Right hindlimb (tissue), 1 donor: ENCODE measurements around the gene SORCS2.
"Not testable (repeated sequence)": the region's sequence is repeated elsewhere in the genome, so short reads cannot be mapped to it uniquely, and the experiment has no call there.

ENCODE experiments used
- DNase-seq: peaks from one replicate; pipeline ENCODE4 v3.0.0-alpha.2; 2018

SORCS2 gene

DNA sequence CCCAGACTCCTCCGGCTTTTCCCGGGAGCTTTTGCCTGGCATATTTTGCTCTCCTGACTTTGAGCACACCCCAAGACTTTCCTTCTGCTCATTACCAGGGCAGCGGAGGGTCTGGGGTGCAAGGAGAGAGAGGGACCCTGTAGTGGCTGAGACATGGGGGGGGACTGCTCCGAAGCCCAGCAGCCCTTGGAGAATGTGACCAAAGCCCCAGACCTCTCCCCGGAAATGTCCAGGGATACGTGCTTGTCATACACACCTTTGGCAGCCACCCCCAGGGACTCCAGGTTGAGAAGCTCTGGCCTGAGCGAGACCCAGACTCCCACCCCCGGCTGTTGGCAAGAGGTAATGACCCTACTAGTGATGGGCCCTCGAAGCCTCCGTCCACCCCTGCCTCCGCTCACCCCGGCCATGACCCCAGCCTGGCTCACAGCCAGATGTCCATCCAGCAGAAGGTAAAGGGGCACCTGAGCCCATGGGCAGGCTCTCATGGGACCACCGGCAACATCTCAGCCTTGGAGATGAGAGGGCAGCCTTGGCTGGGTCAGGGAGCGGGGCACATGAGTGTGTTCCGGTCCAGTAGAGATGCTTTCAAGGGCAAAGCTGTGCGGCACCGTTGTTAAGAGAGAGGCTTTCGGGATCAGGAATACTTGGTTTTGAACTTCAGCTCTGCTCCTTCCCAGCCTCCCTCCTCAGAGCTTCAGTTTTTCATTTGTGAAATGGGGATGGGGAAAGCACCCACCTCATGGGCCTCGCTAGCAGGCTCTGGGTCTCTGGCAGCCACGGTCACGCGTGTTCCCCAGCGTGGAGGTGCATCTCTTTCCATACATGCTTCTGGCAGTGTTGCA is 240.4 kb downstream of the SORCS2 start:
- DNase-seq, result no peak

DNA sequence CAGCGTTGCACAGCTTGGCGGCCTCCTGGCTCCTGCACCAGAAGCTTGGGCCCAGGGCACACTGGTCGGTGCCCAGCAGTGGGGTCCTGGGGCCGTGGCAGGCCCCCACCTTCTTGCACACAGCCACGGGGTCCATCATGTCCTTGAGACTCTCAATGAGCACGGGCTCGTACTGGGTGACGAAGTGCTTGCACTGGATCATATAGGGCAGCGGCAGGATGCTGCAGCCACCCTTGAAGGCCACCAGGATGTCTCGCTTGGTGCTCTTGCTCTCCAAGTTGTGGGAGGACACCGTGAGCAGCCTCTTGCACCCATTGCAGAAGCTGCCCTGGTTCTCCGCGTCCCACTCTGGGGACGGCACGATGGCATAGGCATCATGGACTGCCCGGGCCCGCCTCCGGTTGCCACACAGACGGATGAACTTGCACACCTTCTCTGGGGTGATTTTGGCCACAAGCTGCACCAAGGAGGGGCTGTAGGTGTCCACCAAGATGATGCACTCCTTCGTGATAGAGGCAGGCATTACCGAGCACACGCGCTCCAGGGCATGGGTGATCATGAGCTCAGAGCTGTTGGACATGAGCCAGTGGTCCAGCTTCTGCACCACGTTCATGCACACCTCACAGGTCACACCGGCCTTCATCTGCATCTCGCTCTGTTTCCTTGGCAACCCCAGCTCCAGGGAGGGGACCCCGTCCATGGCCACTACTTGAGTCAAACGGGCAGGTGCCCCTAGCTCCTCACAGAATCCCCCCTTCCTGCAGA is 241.2 kb downstream of the SORCS2 start:
- no peak for DNase-seq

DNA sequence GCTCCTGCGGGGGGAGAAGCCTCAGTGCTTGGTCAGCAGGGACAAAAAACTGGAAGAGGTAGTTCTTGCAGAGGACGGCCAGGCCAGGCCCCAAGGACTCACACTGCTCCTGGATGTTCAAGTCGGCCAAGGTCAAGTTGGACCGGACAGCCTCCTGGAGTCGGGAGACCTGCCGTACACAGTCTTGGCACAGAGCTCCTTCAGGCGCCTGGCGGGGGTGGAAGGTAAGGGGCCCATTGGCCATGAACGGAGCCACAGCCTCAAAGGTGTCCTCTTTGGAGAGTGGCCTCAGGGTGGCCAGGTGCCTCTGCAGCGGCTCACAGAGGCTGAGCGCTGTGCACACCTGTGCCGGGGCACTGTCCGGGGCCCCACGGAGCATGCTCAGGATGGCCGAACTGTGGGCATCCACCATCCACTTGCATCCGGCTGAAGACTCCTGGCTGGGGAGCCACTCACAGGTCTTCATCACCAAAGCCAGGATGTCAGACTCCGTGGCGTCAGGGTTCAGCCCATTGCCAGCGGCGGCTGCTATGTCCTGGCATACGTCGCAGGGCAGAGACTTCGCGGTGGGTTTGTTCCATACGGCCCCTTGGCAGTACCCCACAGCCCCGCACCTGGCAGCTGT is 241.9 kb downstream of the SORCS2 start:
- no peak for DNase-seq

DNA sequence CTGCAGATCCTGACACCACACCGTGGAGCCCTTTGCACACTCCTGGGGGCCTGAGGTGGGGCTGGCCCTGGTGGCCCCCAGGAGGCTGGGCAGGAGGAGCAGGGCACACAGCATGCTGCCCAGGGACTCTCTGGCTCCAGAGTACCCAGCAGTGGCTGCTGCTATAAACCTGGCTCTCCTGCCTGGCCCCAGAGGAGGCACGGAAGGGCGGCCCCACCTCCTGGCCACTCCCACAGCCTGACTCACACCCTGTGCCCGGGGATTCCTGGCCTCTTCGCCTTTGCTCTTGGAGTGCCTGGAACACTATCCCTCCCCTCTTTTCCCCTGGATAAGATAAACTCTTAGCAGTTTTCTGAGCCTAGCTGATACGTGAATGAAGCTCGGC is 242.4 kb downstream of the SORCS2 start, which contains the start of gene PSAPL1:
Gene PSAPL1 (minus strand): TSS at position 165 of the 385 bp plus-strand sequence. CDS start 51 bp downstream, at position 114.
- DNase-seq, result no peak

DNA sequence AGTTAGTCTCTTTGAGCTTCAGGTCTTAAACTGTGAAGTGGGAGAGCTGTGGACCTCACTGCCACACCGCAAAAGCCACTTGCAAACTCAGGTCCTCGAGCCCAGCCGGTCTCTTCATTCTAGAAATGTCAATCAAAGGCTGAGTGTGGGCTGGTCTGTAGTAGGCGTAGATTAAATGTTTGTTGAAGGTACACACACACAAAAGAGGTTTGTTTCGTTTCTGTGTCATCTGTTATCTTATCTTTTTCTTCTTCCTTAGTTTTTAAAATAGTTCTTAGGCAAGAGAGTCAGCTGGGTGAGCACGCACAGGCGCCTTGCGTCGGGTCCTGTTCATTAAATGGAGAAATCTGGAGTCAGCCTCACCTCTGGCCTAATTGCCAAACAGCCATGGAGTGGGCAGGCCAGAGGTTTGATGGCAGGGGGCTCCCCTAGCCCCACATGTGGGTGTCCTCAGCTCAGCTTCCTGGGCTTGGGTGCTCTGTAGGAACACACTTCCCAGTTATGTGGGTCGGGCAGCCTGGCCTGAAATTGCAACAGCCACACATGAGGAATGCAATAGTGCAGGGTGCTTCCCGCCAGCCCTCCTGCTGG is 243.2 kb downstream of the SORCS2 start:
- DNase-seq, result no peak

DNA sequence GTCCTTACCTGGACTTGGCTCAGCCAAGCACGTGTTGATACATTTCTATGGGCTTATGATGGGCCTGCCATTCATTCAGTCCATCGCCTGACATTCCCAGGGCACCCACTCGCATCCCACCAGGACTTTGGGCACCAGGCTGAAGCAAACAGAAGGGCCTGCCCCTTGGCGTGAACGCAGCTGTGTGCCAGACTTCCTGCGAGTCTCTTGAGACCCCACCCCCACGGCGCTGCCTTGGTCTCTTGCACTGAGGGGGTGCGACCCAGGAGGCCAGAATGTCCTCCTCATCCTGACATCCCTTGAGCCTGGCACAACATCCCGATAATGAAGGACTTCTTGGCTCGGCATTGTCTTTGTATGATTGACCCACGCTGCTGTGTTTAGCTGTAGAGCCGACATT is 243.9 kb downstream of the SORCS2 start:
- no peak for DNase-seq

DNA sequence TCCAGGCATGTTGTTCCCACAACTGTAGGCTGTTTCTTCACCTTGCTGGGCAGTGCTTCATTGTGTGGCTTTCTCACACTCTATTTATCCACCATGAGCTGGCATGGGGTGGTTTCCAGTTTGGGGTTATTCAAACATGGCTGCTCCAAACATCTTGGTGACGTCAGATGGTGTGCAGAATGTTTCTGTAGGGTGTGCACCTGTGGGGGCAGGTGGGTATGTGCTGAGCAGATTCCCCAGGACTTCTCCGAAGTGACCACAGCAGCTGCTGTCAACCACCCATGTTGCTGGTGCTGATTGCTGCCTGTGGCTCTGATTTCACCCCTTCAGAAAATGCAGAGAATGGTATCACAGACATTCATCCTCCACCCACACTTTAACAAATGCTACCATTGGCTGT is 247.4 kb downstream of the SORCS2 start:
- no peak for DNase-seq

DNA sequence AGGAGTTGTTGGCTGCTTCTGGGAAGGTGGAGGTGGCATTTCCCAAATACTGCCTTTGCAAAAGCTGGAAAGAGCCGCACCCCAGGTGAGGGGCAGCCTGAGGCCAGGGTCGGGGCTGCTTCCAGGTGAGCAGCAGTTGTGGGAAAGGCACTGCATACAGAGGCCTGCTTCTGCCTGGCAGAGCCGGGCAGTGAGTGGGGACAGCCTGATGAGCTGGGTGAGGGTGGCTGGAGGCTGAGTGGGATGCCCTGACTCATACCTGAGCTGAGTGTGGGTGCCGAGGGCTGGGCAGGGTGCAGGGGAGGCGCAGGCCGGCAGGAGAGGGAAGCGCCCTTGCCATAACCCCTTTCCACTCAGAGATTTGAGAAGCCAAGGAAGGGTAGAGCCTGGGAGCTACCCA is 248.9 kb downstream of the SORCS2 start:
- no peak for DNase-seq

DNA sequence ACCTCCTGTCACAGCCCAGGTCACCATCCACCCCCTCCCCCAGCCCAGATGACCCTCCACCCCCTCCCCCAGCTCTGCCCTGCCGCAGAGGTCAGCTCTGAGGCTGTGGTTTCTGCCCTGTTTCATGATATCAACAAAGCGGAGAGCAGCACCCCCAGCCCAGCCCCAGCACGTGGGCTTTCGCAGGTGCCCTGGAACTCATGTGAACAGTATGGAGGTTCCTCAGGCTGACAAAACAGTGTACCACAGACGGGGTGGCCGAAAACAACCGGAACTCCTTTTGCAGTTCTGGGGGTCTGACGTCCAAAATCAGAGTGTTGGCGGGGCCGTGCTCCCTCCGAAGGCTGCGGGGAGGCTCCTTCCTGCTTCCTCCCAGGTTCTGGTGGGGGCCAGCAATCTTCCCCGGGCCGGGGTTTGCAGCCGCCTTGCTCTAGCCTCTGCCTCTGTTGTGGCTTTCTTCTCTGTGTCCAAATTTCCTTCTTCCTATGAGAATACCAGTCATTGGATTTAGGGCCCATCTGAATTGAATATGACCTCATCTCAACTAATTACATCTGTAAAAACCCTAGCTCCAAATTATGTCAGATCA is 250.3 kb downstream of the SORCS2 start:
- DNase-seq, result no peak

DNA sequence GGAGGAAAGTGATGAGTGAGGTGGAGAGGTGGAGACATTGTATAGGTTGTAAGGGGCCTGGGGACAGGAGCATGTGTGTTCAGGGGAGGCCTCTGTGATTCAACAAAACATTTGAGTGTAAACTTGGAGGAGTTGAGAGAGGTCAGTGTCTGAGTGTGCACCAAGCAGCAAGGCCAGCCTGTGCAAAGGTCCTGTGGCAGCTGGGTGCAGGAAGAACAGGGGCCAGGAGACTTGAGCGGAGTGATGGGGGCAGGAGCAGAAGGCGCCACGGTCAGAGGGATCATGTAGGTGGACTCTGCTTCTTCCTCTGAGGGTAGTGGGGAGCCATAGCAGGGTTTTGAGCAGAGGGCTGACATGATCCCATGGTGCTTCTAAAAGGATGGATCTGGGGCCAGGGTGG is 252.0 kb downstream of the SORCS2 start:
- no peak for DNase-seq

DNA sequence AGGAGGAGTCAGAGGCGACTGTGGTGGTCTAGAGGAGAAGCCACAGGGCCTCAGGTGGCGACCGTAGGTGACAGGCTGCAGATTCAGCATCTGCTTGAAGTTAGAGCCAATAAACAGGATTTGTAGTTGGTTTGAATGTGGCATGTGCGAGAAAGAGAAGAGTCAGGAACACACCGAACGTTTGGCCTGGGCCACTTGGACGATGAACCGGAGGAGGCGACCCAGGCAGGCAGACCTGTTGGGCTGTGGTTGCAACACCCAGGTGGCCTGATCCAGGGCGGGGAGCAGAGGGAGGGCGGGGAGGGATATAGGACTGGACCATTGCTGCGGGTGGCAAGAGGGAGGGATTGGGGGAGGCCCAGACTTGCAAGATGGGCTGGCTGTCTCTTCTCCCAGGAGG is 252.4 kb downstream of the SORCS2 start:
- no peak for DNase-seq

DNA sequence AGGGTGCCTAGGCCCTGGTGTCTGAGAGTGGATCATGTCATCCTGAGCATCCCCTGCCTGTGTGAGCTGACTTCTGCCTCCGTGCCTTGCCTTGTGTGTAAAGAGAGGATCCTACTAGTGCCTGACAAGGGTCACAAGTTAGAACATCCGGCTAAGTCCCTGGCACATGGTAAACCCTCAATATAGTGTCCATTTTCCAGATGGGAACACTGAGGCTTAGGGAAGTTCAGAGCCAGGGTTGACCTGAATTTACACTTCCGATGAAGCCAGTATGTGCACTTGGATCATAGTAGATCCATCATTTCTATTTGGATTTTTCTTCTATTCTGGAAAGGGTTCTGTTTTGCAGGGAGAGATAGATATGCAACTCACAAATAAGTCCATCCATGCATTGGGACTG is 254.9 kb downstream of the SORCS2 start:
- no peak for DNase-seq

DNA sequence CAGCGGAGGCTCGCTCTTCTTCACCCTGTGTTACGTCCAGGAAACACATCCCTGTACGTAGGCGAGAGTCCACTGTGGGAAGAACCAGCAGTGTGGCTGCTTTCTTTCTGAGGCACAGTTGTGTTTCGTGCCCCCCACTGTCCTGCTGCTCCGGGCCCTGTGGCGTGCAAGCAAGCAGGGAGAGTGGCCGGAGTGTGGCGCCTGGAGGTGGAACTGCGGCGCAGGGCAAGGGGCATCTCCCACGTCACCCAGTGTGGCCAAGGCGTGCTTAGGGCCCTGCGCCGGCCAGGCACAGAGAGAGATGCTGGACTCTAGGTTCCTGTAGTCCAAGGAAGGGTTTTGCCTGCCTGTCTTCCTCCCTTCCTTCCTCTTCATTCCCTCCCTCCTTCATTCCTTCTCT is 255.7 kb downstream of the SORCS2 start:
- DNase-seq, result no peak

DNA sequence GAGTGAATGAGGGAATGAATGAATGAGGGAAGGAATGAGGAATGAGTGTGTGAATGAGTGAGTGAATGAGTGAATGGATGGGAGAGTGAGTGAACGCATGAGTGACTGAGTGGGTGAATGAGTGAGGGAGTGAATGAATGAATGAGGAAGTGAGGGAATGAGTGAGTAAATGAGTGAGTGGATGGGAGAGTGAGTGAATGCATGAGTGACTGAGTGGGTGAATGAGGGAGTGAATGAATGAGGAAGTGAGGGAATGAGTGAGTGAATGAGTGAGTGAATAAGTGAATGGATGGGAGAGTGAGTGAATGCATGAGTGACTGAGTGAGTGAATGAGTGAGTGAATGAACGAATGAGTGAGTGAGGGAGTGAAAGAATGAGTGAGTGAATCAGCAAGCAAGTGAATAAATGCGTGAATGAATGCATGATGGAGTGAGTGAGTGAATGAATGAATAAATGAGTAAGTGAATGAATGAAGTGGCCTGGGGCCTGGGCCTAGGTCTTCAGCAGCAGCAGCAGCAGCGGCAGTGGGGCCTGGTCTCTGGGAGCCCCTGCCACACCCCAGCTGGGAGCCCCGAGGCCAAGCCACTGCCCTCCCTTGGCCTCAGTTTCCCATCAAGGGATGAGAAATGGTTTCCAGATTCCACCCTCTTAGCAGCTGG is 258.6 kb downstream of the SORCS2 start:
- no peak for DNase-seq

DNA sequence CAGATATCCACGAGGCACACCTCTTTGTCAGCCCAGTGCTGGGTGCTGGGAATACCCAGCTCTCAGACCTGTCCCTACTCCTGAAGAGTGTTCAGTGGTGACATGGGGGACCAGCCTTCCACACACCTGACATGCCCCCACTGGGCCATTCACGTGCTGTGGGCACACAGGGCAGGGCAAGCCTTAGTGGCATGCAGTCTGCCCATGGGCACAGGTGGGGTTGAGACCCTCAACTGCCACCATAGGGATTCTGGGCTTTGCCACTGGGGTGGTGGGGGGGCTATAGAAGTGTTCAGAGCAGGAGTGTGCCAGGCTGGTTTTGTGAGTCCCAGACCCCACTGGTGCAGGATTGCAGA is 259.1 kb downstream of the SORCS2 start:
- no peak for DNase-seq

DNA sequence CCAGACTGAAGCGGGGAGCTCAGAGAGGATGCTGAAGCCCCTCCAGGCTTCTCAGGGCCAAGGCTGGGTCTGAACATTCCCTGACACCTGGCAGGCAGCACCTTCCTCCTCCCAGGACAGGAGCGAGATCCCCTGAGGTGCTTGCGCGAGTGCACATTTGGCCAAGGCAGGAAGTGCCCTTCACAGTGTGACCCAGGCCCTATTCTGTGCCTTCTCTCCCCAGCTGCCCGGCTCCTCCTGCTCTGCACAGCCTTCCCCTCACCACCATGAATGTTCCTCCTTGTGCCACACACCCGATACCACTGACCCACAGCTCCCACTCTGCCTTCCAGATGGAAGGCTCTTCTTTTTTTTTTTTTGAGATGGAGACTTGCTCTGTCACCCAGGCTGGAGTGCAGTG is 259.5 kb downstream of the SORCS2 start:
- no peak for DNase-seq

DNA sequence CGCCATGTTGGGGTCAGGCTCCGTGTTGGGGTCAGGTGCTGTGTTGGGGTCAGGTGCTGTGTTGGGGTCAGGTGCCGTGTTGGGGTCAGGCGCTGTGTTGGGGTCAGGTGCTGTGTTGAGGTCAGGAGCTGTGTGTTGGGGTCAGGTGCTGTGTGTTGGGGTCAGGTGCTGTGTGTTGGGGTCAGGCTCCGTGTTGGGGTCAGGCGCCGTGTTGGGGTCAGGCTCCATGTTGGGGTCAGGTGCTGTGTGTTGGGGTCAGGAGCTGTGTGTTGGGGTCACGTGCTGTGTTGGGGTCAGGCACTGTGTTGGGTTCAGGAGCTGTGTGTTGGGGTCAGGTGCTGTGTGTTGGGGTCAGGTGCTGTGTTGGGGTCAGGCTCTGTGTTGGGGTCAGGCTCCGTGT is 260.5 kb downstream of the SORCS2 start:
- DNase-seq, result not testable (repeated sequence)

DNA sequence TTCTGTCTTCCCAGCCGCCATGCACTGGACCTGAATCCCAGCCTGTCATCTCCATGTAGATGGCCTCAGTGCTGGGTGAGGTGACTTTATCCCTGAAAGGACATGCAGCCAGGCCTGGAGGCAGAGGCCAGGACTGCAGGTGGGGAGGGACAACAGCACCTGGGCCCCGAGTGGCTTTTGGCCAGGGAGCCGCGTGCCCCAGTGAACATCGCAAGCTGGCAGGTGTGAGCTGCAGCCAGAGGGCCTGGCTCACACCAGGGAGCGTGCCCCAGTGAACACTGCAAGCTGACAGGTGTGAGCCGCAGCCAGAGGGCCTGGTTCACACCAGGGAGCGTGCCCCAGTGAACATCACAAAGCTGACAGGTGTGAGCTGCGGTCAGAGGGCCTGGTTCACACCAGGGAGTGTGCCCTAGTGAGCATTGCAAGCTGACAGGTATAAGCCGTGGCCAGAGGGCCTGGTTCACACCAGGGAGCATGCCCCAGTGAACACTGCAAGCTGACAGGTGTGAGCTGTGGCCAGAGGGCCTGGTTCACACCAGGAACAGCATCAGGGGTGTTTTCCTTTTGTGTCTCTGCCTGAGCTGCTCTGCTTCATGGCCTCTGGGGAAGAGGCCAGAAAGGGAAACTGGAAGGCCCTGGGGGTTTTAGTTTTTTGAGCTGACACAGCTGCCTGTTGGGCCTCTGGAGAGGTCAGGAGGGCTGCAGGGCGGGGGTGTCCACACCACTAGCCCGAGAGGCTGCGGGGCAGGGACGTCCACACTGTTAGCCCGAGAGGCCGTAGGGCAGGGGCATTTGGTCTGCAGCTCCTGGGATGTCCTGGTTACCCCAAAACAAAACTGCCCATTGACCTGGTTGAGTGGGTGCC is 265.1 kb downstream of the SORCS2 start:
- DNase-seq, result no peak

DNA sequence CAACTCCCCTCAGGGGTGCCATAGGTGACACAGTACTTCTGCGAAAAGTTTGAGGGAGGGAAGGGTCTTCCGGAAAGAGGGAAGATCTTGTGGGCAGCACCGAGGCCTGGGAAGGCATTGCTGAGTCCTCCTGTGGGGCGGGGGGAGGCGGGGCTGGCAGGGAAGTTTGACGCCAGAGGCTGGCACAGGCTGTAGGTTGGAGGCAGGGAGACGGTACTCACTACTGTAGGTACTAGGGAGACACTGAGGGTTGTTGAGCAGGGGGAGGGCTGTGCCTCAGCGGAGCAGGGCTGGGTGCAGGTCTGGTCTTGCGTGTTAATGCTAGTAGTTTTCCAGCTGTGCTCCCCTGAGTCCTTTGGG is 265.7 kb downstream of the SORCS2 start:
- no peak for DNase-seq

DNA sequence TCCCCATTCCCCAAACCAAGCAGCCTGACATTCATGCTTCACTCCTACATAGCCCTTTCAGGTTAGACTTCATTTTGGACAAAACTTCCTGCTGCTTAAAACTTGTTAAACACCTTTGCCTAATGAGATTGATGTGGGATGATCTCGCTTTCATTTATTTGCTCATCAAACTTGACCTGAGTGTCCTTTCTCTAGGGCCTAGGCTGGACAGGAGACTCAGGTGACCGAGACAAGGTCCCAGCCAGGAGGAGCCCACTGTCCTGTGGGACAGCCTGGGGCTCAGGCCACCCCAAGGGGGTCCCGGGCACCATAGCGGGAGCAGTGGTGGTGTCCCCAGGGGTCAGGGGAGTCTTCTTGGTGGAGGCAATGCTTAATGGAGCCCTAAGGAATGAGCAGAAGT is 266.1 kb downstream of the SORCS2 start:
- DNase-seq, result no peak

DNA sequence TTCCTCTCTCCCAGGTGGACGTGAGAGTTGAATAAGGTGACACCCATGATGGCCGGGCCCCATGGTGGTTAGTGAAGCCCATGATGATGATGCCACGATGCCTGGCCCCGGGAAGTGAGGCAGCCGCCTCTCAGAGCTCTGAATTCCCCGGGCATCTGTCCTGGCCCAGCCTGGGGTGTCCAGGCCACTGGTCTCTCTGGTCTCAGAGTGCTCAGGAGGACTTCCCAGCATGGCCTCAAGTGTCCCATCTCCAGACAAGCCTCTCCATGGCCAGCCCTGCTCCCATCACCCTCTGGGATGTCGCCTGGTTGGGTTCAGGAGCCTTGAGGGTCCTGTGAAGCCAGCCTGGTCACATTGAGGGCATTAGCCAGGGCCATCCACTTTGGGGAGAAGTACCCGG is 267.1 kb downstream of the SORCS2 start:
- no peak for DNase-seq

DNA sequence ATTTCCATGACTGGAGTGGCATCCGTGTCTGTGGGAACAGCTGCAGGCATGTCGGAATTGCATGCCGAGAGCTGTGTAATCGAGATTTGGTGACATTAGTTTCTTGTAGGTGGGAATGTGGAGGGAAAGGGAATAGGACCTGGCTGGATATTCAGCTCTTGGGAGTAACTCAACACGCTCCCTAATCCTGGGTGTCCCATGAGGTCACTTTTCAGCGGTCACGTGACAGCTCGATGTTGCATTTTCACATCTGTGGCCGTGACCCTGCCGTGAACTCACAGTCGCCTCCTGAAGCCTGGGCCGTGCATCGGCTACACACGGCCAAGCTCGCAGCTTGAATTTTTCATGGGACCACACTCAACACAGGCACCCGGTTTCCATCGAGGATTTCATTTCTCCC is 268.2 kb downstream of the SORCS2 start:
- peak; percentile 80 for DNase-seq
